ENCODE data around the gene CD96.

The CD96 gene

GRCh38 chr3:111684640-111685039 lies 142.6 kb downstream of the CD96 start:
- DNase-seq: no peak

GRCh38 chr3:111688190-111688800 lies 146.3 kb downstream of the CD96 start:
- no peak for DNase-seq

GRCh38 chr3:111690242-111690641 lies 148.2 kb downstream of the CD96 start:
- peak; percentile 76 for DNase-seq

DNA sequence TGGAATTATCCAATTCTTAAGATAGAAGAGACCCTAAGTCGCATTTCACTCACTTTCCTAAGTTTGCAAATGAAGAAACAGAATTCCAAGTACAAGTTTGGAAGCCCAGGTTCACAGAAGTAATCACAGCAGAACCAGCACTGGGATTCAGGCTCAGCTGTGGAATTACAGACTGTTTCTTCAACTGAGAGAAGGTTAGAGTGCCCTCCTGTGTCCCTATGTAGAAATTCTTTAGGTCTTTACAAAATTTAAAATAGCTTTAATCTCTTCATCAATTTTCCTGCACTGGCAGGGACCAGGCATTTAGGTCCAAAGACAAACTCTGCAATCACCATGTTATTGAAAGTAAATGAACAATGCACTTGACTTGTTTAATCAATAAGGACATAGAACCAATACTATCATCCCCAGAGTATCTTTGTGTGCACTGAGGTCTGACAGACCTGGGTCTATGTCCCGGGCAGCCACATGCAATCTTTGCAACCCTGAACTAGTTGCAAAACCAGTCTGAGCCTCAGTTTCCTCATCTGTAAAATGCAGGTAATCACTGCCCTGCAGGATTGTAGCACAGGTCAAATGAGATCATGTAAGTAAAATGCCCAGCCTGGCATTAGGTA lies 149.4 kb downstream of the CD96 start:
- DNase-seq: peak; percentile 58

DNA sequence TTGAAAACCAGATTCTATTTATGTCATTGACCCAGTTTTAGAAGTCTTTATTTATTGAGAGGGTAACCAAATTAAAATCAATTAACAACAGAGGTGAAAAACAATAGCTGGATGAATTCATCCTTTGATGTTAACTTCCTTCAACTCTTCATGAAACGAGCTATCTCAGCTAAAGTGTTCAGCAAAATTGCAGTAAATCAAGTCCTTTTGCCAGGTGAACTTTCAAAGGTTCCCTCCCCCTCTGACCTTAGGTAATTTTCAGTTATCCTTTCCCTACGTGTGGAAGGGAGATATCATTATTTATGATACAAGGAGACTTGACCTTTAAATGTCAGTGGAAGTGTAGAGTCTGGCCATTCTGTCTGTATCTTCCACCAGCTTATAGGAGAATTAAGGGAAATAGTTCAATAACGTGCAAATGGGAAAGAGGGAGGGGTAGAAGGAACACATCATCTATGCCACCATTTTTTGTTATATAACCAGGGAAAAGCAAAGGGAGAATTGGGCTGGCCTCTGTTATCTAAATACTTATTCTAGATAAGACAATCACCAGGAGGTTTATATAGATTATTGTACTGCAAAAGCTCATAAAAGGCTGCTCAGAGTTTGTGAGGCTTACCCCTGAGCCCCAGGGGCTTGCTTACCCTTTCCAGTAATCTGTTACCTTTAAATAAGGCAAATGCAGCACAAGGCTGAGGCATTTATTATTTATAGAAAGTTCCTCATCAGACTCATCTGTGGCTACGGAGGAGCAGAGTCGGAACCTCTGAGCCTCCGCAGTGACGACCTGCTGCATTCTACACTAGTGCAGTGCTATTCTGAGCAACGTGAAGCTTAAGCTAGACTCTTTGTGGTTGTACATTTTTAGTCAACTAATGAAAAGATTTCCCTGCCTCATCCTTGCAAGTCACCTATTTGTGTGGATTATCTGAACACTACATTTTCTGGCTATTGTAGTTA lies 150.9 kb downstream of the CD96 start:
- DNase-seq: no peak

DNA sequence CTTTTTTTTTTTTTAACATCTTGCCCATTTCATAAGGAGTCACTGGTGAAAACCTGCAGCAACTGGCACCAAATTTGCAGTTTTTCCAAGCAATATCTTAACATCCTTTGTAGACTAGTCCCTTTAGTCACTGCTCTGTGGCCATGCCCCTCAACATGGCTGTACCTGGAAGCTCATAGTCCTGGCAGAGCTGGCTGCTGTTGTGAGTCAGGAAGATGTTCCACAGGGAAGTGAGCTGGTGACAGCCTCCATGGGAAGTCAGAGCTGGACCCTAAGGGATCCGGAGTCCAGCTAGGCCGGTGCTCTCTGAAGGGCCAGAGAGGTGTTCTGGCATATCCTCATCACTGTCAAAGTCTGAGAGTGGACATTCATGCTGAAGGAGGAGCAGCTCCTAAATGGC lies 152.5 kb downstream of the CD96 start:
- no peak for DNase-seq

GRCh38 chr3:111695636-111696117 lies 153.7 kb downstream of the CD96 start:
- DNase-seq: peak; percentile 83

DNA sequence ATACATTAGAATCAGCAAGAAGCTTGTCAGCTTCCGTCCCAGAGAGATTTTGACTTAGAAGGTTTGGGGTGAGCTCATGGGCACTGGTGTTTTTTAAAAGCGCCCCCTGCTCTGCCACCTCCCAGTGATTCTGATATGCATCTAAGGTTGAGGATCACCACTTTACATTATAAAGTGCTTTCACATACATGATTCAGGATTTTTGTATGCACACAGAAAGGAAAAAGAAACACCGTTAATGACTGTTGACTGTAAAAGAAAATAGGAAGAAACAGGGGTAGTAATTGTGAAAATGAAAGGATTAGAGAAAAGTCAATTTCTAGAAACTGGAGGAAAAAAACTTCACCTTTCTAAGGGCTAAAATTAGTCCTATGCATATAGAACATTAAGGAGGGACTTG lies 158.1 kb downstream of the CD96 start:
- DNase-seq: no peak

- DNase-seq: no peak
These were observed 159.4 kb downstream of the CD96 start for GRCh38 chr3:111701292-111701906.

Data from fibroblast of upper back skin (primary cell).